Anterior cingulate cortex (tissue), 58 donors: ENCODE results near the gene CAMKMT.

Experiments
- DNase-seq, 58 donors: peaks; one replicate each; lab custom pipeline; 2025; lab: John Stamatoyannopoulos, UW

Gene CAMKMT

DNA sequence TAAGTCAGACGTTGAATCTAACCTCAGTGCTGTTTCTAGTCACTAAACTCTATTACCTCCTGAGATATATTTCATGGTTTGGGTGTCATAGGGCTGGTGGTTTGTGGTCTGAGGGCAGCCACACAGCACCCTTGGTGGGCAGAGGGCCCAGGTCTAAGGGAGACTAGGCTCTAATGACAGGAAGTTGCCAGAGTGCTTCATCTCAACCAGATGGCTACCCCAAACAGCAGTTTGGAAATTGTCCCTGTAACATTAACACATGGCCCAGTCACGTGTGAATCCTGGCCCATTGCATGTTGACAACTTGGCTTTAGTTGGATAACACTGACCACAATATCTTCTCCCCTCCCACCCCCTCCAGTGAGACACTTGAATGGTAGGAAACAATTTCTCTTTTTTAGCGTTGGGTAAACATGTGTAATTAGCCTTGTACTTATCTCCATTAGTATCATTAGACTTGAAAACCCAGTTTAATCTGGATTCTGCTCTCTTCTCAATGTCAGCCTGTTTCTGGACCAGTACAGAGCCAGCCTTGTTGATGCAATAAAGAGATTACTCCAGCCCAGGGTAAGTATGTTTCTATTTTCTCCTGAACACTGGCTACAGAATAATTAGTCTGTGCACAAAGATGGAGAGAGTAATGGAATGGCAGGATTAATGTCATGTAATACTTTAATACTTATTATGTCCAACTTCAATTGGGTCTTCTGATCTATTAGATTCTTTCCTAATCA, 392.0 kb downstream of the CAMKMT start:
- no peak for DNase-seq

DNA sequence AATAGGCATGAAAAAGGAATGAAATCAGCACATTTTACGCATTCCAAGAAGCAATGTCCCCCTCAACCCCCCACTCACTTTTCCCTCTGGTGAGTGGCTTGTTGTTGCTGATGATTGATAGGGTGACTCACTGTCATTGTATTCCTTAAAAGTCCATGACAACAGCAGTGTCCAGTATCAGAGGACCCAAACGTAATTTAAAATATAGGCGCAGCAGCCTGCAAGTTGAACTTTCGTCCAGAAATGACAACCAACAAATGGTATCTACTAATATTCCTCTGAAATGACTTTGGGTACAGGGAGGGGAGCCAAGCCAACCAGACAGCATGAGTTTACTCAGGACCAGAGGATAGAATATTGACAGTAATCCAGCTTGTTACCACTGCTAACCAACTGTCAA, 396.8 kb downstream of the CAMKMT start:
- DNase-seq = no peak

GRCh38 chr2:44759823-44760222, 398.1 kb downstream of the CAMKMT start:
- no peak for DNase-seq

GRCh38 chr2:44763275-44763782, 401.6 kb downstream of the CAMKMT start:
- DNase-seq = no peak

- DNase-seq = no peak
These were observed 404.5 kb downstream of the CAMKMT start for GRCh38 chr2:44766220-44766619.

- DNase-seq = no peak
These were observed 405.0 kb downstream of the CAMKMT start for GRCh38 chr2:44766777-44767176.

- DNase-seq = peak in 1 of 58 donors; percentile 11
These were observed 405.9 kb downstream of the CAMKMT start for GRCh38 chr2:44767691-44768090.

DNA sequence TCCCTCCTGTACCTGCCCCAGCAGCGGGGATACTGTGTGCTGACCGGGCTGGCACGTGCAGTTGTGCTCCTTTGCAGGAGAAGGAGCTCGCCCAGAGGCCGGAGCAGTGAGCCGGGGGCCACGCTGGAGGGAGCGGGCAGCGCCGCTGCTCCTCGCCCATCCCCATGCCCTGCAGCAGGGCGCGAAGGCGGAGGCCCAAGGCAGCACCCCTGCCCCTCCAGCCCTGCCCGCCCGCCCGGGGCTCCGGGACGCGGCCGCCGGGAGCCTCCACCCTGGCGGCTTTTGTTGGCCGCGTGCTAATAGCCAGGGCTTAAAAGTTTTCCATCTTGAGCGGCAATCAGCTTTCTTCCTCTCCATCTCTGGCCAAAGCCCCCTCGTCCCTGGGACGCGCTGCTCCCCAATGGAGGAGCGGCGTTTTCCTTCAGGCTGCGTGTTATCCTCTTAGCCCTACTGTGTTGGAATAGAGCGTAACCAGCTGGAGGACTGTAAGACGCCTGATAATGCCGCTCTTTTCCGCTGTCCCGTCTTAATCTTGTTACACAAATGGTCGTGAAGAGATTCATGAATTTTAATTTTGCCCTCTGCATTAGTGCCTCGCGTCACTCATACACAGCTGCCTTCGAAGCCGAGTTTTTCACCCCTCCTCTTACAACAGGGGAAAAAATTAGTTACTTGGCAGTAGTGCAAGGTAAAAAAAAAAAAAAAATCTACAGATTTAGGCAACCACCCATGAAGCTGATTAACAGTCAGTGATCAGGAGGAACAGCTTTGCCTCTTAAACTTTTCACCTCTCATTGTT, 406.9 kb downstream of the CAMKMT start:
- DNase-seq = no peak

DNA sequence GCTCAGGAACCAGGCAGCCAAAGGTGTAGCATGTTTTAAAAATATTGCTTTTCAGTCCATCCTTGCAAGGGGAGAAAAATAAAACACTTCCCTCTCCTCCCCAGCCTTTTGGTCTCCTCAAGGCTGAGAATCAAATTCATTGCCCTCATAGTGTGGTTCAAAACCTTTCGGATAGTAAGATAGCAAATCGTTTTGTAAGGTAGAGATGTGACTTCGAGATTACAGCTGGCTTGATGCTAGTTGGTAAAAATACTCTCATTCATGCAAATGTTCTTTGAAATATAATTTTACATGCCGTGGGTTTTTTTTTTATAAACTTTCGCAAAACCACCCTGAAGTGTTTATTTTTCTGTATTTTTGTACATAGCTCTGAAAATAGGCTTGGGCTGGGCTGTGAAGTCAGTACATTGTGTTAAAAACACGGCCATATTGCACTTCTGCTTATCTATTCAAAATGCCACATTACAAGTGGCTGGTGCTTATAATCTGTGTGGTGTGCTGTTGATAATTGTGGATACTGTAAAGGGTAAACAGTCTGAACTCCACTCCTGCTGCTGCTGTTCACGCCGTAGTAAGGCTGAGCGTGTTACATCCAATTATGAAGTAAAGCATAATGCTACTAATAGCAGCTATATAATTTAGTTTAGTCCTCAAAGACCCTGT, 407.7 kb downstream of the CAMKMT start:
- DNase-seq = no peak

DNA sequence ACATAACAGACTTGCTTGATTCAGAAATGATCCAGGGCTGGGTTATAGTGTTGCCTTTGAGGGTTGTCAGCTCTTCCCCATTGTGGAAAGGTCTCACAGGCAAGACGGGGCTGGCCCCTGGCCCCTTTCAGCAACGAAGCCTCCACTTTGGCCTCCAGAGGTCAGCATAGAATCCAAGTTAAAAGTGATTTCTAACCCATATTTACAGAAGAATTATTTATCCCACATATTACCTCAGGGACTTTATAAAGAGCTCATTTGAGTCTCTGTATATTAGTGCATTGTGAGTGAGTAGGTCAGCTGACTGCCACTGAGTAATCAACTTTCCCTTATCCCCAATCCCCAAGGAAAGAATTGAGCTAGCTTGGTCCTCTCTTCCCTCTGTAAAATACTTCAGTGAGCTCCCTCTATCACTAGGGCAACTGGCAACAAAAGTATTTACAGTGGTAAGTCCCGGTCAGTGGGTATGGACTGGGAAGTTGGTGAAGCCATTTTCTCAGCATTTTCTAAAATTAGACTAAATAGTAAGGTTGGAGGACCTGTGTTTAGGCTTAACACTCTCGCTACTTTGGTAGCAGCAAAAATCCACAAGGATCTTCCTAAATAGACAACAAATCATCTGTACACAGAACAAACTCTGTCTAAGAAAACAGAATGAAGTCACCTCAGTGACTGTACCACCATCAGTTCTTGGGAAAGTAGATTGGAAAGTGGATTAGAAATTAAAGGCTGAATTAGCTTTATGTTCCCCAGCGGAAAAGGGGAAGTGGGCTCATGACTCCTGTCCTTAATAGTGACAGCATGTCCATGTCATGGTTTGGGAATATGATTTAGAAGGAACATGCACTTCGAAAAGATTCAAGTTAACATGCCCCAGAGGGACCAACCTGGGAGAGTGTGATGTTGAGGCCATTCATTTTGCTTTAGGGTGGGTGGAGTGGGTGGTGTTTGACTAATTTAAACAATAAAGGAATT, 408.8 kb downstream of the CAMKMT start:
- no peak for DNase-seq

GRCh38 chr2:44771522-44771921, 409.8 kb downstream of the CAMKMT start:
- DNase-seq = no peak

GRCh38 chr2:44772131-44772530, 410.4 kb downstream of the CAMKMT start:
- DNase-seq = no peak

GRCh38 chr2:44772669-44773378, 411.1 kb downstream of the CAMKMT start:
- DNase-seq = no peak

DNA sequence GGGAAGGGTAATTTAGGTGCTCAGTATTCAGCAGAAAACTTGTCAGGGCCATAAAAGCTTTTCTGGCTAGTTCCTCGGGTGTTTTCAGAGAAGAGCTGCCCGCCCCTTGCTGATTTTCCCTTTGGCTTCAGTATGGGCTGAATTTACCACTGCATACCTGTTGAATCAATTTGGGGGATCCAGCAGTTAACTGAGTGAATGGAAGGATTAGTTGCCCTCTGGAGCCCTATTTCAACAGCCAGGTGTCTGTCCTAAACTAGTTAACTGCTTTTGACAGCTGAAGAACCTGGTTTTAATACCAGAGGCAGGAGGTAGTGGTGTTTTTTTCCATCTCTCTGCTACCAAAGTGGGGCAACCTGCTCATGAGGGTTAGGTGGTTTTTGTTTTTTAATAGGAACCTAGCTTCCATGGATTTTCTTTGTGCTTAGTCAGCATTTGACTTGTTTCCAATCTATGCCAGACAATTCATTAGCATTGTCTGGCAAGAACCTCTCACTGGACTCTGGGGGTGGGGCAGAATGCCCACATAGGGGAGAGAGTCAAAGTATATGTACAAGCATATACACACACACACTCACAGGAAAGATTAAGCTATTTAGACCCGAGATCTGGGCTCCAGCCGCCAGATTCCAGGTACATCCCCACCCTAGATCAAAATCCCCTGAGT, 413.2 kb downstream of the CAMKMT start:
- no peak for DNase-seq

- no peak for DNase-seq
These were observed 415.3 kb downstream of the CAMKMT start for GRCh38 chr2:44777036-44777435.

GRCh38 chr2:44777537-44777936, 415.8 kb downstream of the CAMKMT start:
- peak in 1 of 58 donors; percentile 21 for DNase-seq

GRCh38 chr2:44778221-44778654, 416.5 kb downstream of the CAMKMT start:
- no peak for DNase-seq

DNA sequence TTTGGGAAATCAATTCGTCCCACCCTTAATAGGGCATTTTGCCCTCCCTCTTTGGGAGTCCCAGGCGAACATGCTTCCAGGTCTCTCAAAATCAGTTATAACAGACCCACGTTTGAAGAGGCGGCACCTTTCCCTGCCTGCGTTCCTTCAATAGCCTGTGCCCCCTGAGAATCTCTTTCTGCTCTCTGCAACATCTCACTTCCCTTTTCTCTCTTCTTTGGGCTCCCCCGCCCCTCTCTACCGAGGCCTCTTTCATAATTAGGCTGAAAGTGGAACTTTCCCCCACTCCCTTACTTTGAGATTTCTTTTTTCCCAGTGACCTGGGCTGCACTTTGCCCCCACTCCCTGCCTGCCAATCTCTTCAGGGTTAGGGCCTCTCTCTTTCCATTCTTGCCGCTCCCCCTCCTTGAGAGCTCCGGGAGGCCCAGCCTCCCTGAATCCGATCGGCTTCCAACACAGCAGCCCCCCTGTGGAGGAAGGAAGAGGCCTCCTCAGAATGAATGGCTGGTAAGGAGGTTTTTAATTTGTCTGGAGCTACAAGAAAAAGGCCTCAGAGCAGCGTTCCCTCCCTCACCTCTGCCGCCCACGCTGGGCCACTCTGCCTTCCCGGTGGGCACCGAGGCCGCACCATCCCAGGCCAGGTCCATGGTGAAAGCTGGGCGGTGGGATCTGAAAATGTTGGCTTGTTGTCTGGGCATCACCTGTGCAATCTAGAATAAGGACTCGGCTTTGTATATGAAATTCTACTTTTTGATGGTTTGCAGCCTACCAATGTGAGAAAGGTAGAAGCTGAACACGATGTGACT, 417.1 kb downstream of the CAMKMT start:
- DNase-seq = no peak
